Gastroesophageal sphincter (tissue), 2 donors: ENCODE data around the gene ZNRF3.

Source experiments
- POLR2A ChIP-seq, 2 donors: fragments of 450-650 bp; IDR thresholded peaks; one replicate each; pipeline ENCODE4 v1.6.1; 2017; ENCODE audit warnings: antibody characterized with exemption in 2 of 2, mild to moderate bottlenecking in 2 of 2, moderate library complexity in 1 of 2
- POLR2AphosphoS5 ChIP-seq: sonication (generic); formaldehyde crosslinking; IDR thresholded peaks from one replicate; pipeline ENCODE4 v1.6.1; 2017; ENCODE audit warnings: antibody characterized with exemption

- TF ChIP-seq POLR2A (IDR thresholded peaks at IDR 0.05) (no peak), POLR2AphosphoS5 (no peak)
These were observed 17.1 kb downstream of the ZNRF3 start for GRCh38 chr22:28900379-28900925.
